IPS-NIHi7 (cell line): Measurements from ENCODE around the gene OBSCN.

Experiments
- DNase-seq: peaks from one replicate; pipeline ENCODE4 v3.0.0; 2012; ENCODE audit warnings: mixed read lengths; ENCODE audit errors: extremely low spot score

OBSCN gene

DNA sequence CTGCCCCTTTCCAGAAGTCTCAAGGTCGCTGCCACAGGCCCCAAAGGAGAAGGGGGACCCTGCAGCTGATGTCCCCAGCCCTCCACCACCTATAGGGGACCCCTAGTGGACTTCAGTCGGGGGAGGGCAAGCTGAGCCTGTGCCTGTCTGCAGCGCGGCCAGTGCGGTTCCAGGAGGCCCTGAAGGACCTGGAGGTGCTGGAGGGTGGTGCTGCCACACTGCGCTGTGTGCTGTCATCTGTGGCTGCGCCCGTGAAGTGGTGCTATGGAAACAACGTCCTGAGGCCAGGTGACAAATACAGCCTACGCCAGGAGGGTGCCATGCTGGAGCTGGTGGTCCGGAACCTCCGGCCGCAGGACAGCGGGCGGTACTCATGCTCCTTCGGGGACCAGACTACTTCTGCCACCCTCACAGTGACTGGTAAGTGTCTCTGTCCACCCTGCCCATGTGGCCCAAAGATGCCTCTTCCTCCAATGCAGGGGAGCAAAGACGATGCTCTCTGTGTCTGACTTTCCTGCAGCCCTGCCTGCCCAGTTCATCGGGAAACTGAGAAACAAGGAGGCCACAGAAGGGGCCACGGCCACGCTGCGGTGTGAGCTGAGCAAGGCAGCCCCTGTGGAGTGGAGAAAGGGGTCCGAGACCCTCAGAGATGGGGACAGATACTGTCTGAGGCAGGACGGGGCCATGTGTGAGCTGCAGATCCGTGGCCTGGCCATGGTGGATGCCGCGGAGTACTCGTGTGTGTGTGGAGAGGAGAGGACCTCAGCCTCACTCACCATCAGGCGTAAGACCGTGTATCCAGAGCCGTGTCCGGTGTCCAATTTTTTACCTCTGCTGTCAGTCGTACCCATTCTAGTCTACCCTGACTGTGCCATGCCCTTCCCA is 79.9 kb downstream of the OBSCN start:
- no peak for DNase-seq

GRCh38 chr1:228288536-228289238 is 80.8 kb downstream of the OBSCN start:
- no peak for DNase-seq

GRCh38 chr1:228289239-228289849 is 81.5 kb downstream of the OBSCN start:
- DNase-seq: no peak

DNA sequence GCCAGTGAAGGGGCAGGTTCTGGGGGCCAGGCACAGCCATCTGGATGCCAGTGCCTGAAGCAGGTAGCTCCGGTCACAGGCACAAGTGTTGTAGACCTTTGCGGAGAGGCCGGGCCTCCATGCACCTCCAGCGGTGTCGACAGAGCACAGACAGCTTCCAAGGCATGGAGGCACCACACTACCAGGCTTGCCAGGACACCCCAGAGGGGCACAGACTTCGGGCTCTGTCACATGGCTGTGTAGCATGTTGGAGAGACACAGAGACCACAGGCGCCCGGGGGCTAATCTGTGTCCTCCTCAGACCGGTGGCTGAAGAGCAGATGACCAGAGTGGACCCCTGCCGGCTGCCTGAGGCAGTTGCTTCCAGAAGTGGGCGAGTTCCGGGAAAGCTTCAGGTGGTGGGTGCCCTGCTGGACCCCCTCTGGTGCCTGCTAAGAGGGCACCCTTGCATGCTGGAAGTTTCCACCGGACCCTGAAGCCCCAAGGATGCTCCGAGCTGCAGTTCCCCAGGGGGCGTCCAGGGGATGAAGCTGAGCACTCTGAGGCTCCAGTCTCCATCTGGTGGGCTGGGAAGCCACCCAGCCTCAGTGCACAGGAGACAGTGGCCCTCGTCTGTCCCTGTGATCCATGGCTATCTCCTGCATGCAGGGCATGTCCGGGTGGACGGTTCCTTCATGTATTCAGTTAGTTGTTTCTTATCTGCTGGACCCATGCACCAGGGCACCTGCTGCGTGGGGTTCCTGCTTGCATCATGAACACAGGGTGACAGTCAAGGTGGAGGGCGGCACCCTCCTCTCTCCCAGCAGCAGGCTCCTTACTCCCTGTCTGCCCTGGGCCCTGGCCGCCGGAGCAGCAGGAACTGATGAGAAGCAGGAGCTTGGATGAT is 82.4 kb downstream of the OBSCN start:
- DNase-seq: no peak

GRCh38 chr1:228291906-228292608 is 84.2 kb downstream of the OBSCN start:
- DNase-seq: no peak

DNA sequence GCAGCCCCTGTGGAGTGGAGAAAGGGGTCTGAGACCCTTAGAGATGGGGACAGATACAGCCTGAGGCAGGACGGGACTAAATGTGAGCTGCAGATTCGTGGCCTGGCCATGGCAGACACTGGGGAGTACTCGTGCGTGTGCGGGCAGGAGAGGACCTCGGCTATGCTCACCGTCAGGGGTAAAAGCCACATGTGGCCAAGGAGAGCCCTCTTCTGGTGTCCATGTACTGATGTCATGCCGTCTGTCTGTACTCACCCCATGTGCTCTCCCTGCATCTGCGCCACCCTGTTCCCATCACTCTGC is 84.7 kb downstream of the OBSCN start:
- DNase-seq: no peak

GRCh38 chr1:228293393-228293792 is 85.5 kb downstream of the OBSCN start:
- DNase-seq: no peak

- no peak for DNase-seq
Measured at GRCh38 chr1:228293816-228294500, 86.1 kb downstream of the OBSCN start.

DNA sequence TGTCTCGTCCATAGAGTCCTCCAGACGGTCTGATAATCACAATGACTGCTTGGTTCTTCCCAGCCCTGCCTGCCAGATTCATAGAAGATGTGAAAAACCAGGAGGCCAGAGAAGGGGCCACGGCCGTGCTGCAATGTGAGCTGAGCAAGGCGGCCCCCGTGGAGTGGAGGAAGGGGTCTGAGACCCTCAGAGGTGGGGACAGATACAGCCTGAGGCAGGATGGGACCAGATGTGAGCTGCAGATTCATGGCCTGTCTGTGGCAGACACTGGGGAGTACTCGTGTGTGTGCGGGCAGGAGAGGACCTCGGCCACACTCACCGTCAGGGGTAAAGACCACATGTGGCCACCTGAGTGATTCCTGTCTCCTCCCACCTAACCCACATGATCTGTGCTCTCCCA is 86.9 kb downstream of the OBSCN start:
- no peak for DNase-seq

GRCh38 chr1:228295201-228295600 is 87.4 kb downstream of the OBSCN start:
- DNase-seq: no peak

DNA sequence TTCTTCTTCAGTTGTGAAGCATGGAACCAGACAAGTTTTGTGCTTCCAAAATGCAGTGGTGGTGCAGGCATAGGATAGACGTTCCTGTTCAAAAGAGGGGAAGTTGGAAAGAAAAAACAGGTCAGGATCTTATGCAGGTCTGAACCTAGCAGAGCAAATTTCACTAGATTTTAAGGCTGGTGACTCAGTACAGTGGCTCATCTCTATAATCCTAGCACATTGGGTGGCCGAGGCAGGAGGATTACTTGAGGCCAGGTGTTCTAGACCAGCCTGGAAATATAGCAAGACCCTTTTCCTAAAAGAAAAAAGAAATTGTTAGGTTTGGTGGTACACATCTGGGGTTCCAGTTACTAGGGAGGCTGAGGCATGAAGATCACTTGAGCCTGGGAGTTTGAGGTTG is 88.1 kb downstream of the OBSCN start:
- DNase-seq: no peak

DNA sequence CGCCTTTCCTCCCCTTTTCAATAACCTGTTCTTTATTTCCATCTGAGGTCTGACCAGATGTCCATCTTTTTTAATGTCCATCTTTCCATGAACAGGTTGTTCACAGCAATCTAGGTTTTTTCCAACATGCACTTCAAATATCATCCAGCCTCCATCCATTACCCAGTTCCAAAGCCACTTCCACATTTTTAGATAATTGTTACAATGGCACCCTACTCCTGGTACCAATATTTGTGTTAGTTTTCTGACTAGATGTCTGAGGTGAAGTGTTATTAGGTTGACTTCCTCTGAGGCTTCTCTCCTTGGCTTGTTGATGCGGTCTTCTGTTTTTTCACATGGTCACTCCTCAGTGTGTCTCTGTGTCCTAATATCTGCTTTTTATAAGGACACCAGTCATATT is 89.4 kb downstream of the OBSCN start:
- no peak for DNase-seq

GRCh38 chr1:228297822-228298221 is 90.0 kb downstream of the OBSCN start:
- DNase-seq: no peak

GRCh38 chr1:228298471-228298870 is 90.6 kb downstream of the OBSCN start:
- no peak for DNase-seq

- DNase-seq: no peak
Measured at GRCh38 chr1:228299211-228299610, 91.4 kb downstream of the OBSCN start.

GRCh38 chr1:228299901-228300300 is 92.1 kb downstream of the OBSCN start:
- no peak for DNase-seq

DNA sequence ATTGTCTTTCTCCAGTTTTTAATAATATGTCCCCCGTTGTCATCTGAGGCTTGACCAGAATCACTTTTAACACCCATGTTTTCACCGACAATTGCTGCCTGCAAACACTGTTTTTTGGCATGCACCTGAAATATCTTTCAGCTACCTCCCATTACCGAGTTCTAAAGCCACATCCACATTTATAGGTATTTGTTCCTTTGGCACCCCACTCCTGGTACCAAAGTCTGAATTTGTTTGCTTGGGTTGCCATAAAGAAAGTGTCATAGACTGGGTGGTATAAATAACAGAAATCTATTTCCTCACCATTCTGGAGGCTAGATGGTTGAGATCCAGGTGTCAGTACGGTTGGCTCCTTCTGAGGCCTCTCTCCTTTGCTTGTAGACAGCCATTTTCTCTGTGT is 94.2 kb downstream of the OBSCN start:
- no peak for DNase-seq

DNA sequence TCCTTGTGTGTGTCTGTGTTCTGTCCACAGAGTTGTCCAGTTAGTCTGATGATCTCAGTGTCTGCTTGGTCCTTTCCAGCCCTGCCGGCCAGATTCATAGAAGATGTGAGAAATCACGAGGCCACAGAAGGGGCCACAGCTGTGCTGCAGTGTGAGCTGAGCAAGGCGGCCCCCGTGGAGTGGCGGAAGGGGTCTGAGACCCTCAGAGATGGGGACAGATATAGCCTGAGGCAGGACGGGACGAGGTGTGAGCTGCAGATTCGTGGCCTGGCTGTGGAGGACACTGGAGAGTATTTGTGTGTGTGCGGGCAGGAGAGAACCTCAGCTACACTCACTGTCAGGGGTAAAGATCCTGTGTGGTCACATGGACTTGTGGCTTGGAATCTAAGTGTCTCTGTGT is 95.8 kb downstream of the OBSCN start:
- DNase-seq: no peak

GRCh38 chr1:228304225-228304624 is 96.4 kb downstream of the OBSCN start:
- DNase-seq: no peak

DNA sequence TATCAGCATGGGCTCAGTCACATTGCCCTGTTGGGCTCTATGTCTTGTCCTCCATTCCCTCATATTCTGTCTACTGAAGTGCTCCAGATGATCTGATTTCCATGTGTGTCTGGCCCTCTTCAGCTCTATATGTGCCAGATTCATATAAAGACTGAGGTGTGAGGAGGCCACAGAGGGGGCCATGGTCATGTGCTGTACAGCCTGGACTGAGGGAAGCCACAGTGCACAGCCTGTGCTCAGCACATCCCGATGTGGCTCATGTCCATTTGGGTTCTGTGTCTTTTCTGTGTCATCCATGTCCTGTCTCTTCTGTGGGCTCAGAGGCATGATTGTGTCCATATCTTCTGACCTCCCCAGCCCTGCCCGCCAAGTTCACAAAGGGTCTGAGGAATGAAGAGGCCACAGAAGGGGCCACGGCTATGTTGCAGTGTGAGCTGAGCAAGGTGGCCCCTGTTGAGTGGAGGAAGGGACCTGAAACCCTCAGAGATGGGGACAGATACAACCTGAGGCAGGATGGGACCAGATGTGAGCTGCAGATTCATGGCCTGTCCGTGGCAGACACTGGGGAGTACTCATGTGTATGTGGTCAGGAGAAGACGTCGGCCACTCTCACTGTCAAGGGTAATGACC is 97.0 kb downstream of the OBSCN start:
- DNase-seq: no peak
